Stimulated activated CD4-positive, alpha-beta T cell treated with anti-CD3 and anti-CD28 coated beads, Interleukin-1b, Interleukin-23, amount 100 ng/mL, for 48 hours (primary cell): ENCODE measurements around the gene ACTMAP.
"Not testable (repeated sequence)": the region's sequence is repeated elsewhere in the genome, so short reads cannot be mapped to it uniquely, and the experiment has no call there.

Experiments
- DNase-seq: peaks from one replicate; pipeline ENCODE4 v3.0.0-alpha.2; 2020

Gene ACTMAP

GRCh38 chr19:40742477-40742876 is 7.8 kb downstream of the ACTMAP start:
- no peak for DNase-seq

GRCh38 chr19:40741527-40742390 is 8.5 kb downstream of the ACTMAP start:
- no peak for DNase-seq

GRCh38 chr19:40740747-40741146 is 9.5 kb downstream of the ACTMAP start:
- no peak for DNase-seq

- no peak for DNase-seq
These were observed 10.2 kb downstream of the ACTMAP start for GRCh38 chr19:40739871-40740703.

GRCh38 chr19:40739030-40739839 is 11.0 kb downstream of the ACTMAP start:
- DNase-seq, result no peak

- no peak for DNase-seq
These were observed 13.1 kb downstream of the ACTMAP start for GRCh38 chr19:40737102-40737644.

GRCh38 chr19:40736661-40737060 is 13.6 kb downstream of the ACTMAP start:
- no peak for DNase-seq

GRCh38 chr19:40735013-40735771 is 15.1 kb downstream of the ACTMAP start:
- no peak for DNase-seq

- no peak for DNase-seq
These were observed 17.1 kb downstream of the ACTMAP start for GRCh38 chr19:40733149-40733548.

GRCh38 chr19:40732304-40732703 is 18.0 kb downstream of the ACTMAP start:
- not testable (repeated sequence) for DNase-seq

- DNase-seq, result not testable (repeated sequence)
These were observed 20.2 kb downstream of the ACTMAP start for GRCh38 chr19:40730065-40730464.

GRCh38 chr19:40726279-40726678 is 24.0 kb downstream of the ACTMAP start:
- DNase-seq, result no peak

GRCh38 chr19:40724855-40725254 is 25.4 kb downstream of the ACTMAP start:
- no peak for DNase-seq

GRCh38 chr19:40724315-40724714 is 26.0 kb downstream of the ACTMAP start:
- DNase-seq, result peak; percentile 28

GRCh38 chr19:40723661-40724254 is 26.5 kb downstream of the ACTMAP start:
- no peak for DNase-seq

- no peak for DNase-seq
These were observed 28.2 kb downstream of the ACTMAP start for GRCh38 chr19:40721936-40722661.

- no peak for DNase-seq
These were observed 29.2 kb downstream of the ACTMAP start for GRCh38 chr19:40721140-40721486.

- no peak for DNase-seq
These were observed 30.8 kb downstream of the ACTMAP start for GRCh38 chr19:40719414-40719894.

- DNase-seq, result no peak
These were observed 31.4 kb downstream of the ACTMAP start for GRCh38 chr19:40718774-40719391.
